Heart left ventricle (tissue), 13 donors: ENCODE results near the gene FAM236B.
"Not testable (repeated sequence)": the region's sequence is repeated elsewhere in the genome, so short reads cannot be mapped to it uniquely, and the experiment has no call there.

ENCODE experiments used
- CTCF ChIP-seq, 12 donors: fragments of 200-600 bp; sonication (generic) in 4 of 12; IDR thresholded peaks; one replicate each; pipeline versions ENCODE4 v1.5.0 to v1.8.0; 2018 to 2022; ENCODE audit warnings: antibody characterized with exemption in 12 of 12, mild to moderate bottlenecking in 5 of 12
- POLR2A ChIP-seq, 2 donors: fragments of 450-650 bp; IDR thresholded peaks; one replicate each; pipeline ENCODE4 v1.6.1; 2017; ENCODE audit warnings: antibody characterized with exemption in 2 of 2, mild to moderate bottlenecking in 2 of 2, moderate library complexity in 2 of 2
- donor health status: ischemic (EF 13 %, LVEDD 7.1; RV severe dilation, severe dysfunction).
- donor health status: DM: no; HTN: yes; CAD: no.
- donor health status: DM: no; HTN: no; CAD: no.
- donor health status: ischemic (EF 25% LVEDD 6.9; RV normal size, moderate dysfunction).
- donor health status: ischemic (EF 25% LVEDD 5.7; RV mildly dilated, moderate dysfunction).
- donor health status: ischemic (EF 35%, LVEDD 5.7; RV mildly dilated, moderate dysfunction).
- donor health status: nonischemic (EF 11% LVEDD 7.7; RV severe dilation, severe dysfunction).
- donor health status: DM: yes; HTN: yes; CAD: no.
- donor health status: PGD.
- donor health status: ischemic (EF 29% LVEDD 5.4; RV normal size, mild dysfunction).
- donor health status: nonischemic (EF 23%, LVEDD 6.1; RV moderate dilation, normal function).

DNA sequence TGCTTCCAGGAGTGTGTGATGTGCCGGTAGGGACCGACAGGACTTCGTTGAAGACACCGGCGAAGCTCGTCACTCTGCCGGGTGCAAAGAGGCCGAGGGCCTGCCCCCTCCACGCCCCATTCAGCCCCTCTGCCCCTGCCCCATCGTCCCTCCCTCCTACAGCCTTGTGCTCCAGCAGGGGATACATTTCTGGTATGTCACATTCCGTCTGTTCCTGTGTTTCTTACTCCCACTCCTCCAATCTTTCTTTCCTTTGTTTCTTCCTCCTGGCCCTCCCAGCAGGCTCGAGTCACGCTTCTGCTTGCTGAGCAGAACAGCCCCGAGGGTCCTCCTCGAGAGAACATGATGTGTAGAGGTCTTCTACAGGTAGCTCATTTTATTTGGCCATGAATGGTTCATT, at the start of gene FAM236B:
- not testable (repeated sequence) for TF ChIP-seq CTCF, POLR2A (IDR thresholded peaks at IDR 0.05)
